Putamen (tissue), 1 donor: ENCODE results near the gene CCDC91.
"Not testable (repeated sequence)": the region's sequence is repeated elsewhere in the genome, so short reads cannot be mapped to it uniquely, and the experiment has no call there.

Experiments
- DNase-seq: peaks from one replicate; pipeline ENCODE4 v3.0.0-alpha.2; 2016; ENCODE audit warnings: low spot score

Gene CCDC91

GRCh38 chr12:28232211-28232928 is 42.1 kb downstream of the CCDC91 start:
- no peak for DNase-seq

- no peak for DNase-seq
These were observed 44.2 kb downstream of the CCDC91 start for GRCh38 chr12:28234444-28234843.

- no peak for DNase-seq
These were observed 44.8 kb downstream of the CCDC91 start for GRCh38 chr12:28235015-28235414.

GRCh38 chr12:28235985-28236384 is 45.7 kb downstream of the CCDC91 start:
- DNase-seq: no peak

GRCh38 chr12:28237423-28237822 is 47.2 kb downstream of the CCDC91 start:
- DNase-seq: no peak

GRCh38 chr12:28239918-28240317 is 49.7 kb downstream of the CCDC91 start:
- no peak for DNase-seq

GRCh38 chr12:28240853-28241252 is 50.6 kb downstream of the CCDC91 start:
- DNase-seq: no peak

GRCh38 chr12:28242129-28242495 is 51.9 kb downstream of the CCDC91 start:
- DNase-seq: no peak

GRCh38 chr12:28242496-28243309 is 52.4 kb downstream of the CCDC91 start:
- no peak for DNase-seq

GRCh38 chr12:28243310-28243633 is 53.0 kb downstream of the CCDC91 start:
- DNase-seq: no peak

GRCh38 chr12:28247806-28248205 is 57.5 kb downstream of the CCDC91 start:
- DNase-seq: no peak

- no peak for DNase-seq
These were observed 58.4 kb downstream of the CCDC91 start for GRCh38 chr12:28248555-28249145.

GRCh38 chr12:28253161-28253641 is 62.9 kb downstream of the CCDC91 start:
- DNase-seq: no peak

GRCh38 chr12:28257411-28257810 is 67.2 kb downstream of the CCDC91 start:
- no peak for DNase-seq

- no peak for DNase-seq
These were observed 68.7 kb downstream of the CCDC91 start for GRCh38 chr12:28258998-28259397.

GRCh38 chr12:28265435-28266042 is 75.3 kb downstream of the CCDC91 start:
- DNase-seq: no peak

GRCh38 chr12:28267920-28268607 is 77.8 kb downstream of the CCDC91 start:
- not testable (repeated sequence) for DNase-seq

GRCh38 chr12:28268608-28269229 is 78.5 kb downstream of the CCDC91 start:
- no peak for DNase-seq

GRCh38 chr12:28269851-28270250 is 79.6 kb downstream of the CCDC91 start:
- DNase-seq: no peak

- no peak for DNase-seq
These were observed 88.2 kb downstream of the CCDC91 start for GRCh38 chr12:28278499-28278898.

GRCh38 chr12:28278960-28279359 is 88.7 kb downstream of the CCDC91 start:
- DNase-seq: no peak

GRCh38 chr12:28286352-28286751 is 96.1 kb downstream of the CCDC91 start:
- DNase-seq: no peak
